HG02571 (cell line): ENCODE measurements around the gene SKOR1.
A peak's percentile ranks its signal among the peaks of the same experiment; 100 is the strongest.

Source experiments
- ATAC-seq: cut with Tn5 transposase; IDR thresholded peaks from one replicate; pipeline ENCODE4 v1.9.1; 2021; ENCODE audit warnings: mild to moderate bottlenecking, moderate library complexity; ENCODE audit not compliant: unreplicated experiment

Gene SKOR1

GRCh38 chr15:67829647-67830504 is 4.6 kb downstream of the SKOR1 start:
- ATAC-seq = no peak

GRCh38 chr15:67831363-67831762 is 6.1 kb downstream of the SKOR1 start:
- ATAC-seq = no peak

- no peak for ATAC-seq
Measured at GRCh38 chr15:67832031-67832551, 6.8 kb downstream of the SKOR1 start.

GRCh38 chr15:67832897-67833709 is 7.8 kb downstream of the SKOR1 start:
- no peak for ATAC-seq

- ATAC-seq = no peak
Measured at GRCh38 chr15:67833710-67834511, 8.6 kb downstream of the SKOR1 start.

- ATAC-seq = no peak
Measured at GRCh38 chr15:67834581-67835296, 9.4 kb downstream of the SKOR1 start.

- no peak for ATAC-seq
Measured at GRCh38 chr15:67835297-67836133, 10.2 kb downstream of the SKOR1 start.

- ATAC-seq = no peak
Measured at GRCh38 chr15:67836134-67836455, 10.8 kb downstream of the SKOR1 start.

GRCh38 chr15:67836477-67836876 is 11.2 kb downstream of the SKOR1 start:
- ATAC-seq = no peak

GRCh38 chr15:67836955-67837354 is 11.6 kb downstream of the SKOR1 start:
- no peak for ATAC-seq

- no peak for ATAC-seq
Measured at GRCh38 chr15:67838789-67839332, 13.6 kb downstream of the SKOR1 start.

- no peak for ATAC-seq
Measured at GRCh38 chr15:67839499-67839928, 14.2 kb downstream of the SKOR1 start.

GRCh38 chr15:67839929-67840748 is 14.8 kb downstream of the SKOR1 start, which contains the start of gene RNU6-1:
Gene RNU6-1, minus strand, starts transcription at chr15:67840045.
- peak; percentile 82 for ATAC-seq

- ATAC-seq = no peak
Measured at GRCh38 chr15:67840749-67841512, 15.6 kb downstream of the SKOR1 start.

- no peak for ATAC-seq
Measured at GRCh38 chr15:67841513-67841762, 16.1 kb downstream of the SKOR1 start.

GRCh38 chr15:67843092-67843501 is 17.8 kb downstream of the SKOR1 start:
- ATAC-seq = no peak

GRCh38 chr15:67843571-67844387 is 18.5 kb downstream of the SKOR1 start:
- no peak for ATAC-seq
